GM13976 (cell line): ENCODE measurements around the gene F7.

Source experiments
- DNase-seq: peaks from one replicate; pipeline ENCODE4 v3.0.0; 2012; ENCODE audit warnings: low spot score
- in situ Hi-C: fragments of 300-500 bp; cut with MboI; formaldehyde crosslinking; loops from one replicate; pipeline ENCODE4 v1.12.0; 2022; ENCODE audit warnings: low sequenced_read_pairs, mixed read lengths, inconsistent platforms; ENCODE audit not compliant: unreplicated experiment
- TF ChIP-seq, protein P1 (sequence below): IDR thresholded peaks from 2 replicates; pipeline ENCODE4 v1.5.1; 2012; ENCODE audit warnings: borderline replicate concordance, mild to moderate bottlenecking; ENCODE audit not compliant: insufficient read depth; ENCODE audit errors: extremely low read depth, missing control alignments, control extremely low read depth

Gene F7

GRCh38 chr13:113116206-113116800 is 10.7 kb downstream of the F7 start:
- TF ChIP-seq, protein P1, sequence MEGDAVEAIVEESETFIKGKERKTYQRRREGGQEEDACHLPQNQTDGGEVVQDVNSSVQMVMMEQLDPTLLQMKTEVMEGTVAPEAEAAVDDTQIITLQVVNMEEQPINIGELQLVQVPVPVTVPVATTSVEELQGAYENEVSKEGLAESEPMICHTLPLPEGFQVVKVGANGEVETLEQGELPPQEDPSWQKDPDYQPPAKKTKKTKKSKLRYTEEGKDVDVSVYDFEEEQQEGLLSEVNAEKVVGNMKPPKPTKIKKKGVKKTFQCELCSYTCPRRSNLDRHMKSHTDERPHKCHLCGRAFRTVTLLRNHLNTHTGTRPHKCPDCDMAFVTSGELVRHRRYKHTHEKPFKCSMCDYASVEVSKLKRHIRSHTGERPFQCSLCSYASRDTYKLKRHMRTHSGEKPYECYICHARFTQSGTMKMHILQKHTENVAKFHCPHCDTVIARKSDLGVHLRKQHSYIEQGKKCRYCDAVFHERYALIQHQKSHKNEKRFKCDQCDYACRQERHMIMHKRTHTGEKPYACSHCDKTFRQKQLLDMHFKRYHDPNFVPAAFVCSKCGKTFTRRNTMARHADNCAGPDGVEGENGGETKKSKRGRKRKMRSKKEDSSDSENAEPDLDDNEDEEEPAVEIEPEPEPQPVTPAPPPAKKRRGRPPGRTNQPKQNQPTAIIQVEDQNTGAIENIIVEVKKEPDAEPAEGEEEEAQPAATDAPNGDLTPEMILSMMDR: no peak
- in situ Hi-C loops: no loop called here
- DNase-seq: no peak

DNA sequence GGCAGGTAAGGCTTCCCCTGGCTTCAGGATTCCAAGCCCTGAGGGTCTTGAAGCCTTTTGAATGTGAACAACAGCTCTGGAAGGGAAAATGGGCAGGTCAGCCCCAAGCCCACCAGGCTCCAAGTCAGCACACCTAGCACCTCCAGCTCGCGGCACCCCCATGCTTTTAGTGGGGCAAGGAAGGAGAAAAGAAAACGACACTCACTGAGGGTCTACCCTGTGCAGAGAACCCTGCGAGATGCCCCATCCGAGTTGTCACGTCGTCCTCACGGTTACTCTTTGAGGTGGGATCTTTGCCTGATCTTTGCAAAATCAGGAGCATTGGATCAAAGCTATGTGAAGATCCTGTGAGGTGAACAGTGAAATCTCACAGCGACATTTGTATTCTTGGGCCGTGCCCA is 11.3 kb downstream of the F7 start:
- in situ Hi-C loops: no loop called here
- TF ChIP-seq, protein P1: no peak

DNA sequence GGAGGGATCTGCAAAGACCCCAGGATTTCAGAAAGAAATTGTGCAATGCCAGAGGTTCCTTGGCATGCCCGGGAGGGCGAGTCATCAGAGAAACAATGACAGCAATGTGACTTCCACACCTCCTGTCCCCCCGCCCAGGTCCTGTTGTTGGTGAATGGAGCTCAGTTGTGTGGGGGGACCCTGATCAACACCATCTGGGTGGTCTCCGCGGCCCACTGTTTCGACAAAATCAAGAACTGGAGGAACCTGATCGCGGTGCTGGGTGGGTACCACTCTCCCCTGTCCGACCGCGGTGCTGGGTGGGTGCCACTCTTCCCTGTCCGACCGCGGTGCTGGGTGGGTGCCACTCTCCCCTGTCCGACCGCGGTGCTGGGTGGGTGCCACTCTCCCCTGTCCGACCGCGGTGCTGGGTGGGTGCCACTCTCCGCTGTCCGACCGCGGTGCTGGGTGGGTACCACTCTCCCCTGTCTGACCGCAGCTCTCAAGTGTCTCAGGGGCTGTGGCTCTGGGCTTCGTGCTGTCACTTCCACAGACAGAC is 11.8 kb downstream of the F7 start:
- no peak for DNase-seq
- TF ChIP-seq, protein P1: no peak
- in situ Hi-C loops: no loop called here

More for the DNA sequence above, 11.3 kb downstream of the F7 start:
- no peak for DNase-seq

DNA sequence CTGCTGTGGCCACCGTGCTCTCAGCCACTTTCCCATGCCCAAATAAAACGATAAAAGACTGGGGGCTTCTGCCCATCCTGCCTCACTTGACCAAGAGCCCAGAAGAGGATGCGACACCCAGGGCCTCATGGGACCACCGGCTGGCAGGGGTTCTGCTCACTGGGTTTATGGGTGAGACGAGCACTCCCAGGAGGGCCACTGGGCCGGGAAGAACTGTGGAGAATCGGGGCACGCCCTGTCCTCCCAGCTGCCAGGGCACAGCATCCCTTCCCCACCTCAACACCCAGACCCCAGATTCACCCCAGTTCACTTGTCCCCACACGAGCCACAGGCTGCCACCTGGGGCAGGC is 12.3 kb downstream of the F7 start:
- in situ Hi-C loops: no loop called here
- TF ChIP-seq, protein P1: no peak
- DNase-seq: no peak

- TF ChIP-seq, protein P1: no peak
- in situ Hi-C loops: no loop called here
- DNase-seq: no peak
Measured at GRCh38 chr13:113118261-113119021, 12.8 kb downstream of the F7 start.

DNA sequence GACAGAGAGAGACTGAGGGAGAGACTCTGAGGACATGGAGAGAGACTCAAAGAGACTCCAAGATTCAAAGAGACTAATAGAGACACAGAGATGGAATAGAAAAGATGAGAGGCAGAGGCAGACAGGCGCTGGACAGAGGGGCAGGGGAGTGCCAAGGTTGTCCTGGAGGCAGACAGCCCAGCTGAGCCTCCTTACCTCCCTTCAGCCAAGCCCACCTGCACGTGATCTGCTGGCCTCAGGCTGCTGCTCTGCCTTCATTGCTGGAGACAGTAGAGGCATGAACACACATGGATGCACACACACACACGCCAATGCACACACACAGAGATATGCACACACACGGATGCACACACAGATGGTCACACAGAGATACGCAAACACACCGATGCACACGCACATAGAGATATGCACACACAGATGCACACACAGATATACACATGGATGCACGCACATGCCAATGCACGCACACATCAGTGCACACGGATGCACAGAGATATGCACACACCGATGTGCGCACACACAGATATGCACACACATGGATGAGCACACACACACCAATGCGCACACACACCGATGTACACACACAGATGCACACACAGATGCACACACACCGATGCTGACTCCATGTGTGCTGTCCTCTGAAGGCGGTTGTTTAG is 13.7 kb downstream of the F7 start:
- in situ Hi-C loops: no loop called here
- no peak for DNase-seq
- TF ChIP-seq, protein P1: no peak
